ENCODE measurements around the gene EGFR. TPM values are rescaled to one million over a fixed set of nuclear protein-coding genes. Genes with fewer than 3 reads are reported as not detected.
A peak's percentile ranks its signal among the peaks of the same experiment; 100 is the strongest.
"Not testable (repeated sequence)": the region's sequence is repeated elsewhere in the genome, so short reads cannot be mapped to it uniquely, and the experiment has no call there.

The EGFR gene
- total and polyA plus RNA-seq, 12 donors = 7.0 to 111 (median 71.6) TPM

GRCh38 chr7:55162476-55162875, 143.7 kb downstream of the EGFR start:
- TF ChIP-seq POLR2A (IDR thresholded peaks at IDR 0.05) = no peak
- TF ChIP-seq, protein P1, sequence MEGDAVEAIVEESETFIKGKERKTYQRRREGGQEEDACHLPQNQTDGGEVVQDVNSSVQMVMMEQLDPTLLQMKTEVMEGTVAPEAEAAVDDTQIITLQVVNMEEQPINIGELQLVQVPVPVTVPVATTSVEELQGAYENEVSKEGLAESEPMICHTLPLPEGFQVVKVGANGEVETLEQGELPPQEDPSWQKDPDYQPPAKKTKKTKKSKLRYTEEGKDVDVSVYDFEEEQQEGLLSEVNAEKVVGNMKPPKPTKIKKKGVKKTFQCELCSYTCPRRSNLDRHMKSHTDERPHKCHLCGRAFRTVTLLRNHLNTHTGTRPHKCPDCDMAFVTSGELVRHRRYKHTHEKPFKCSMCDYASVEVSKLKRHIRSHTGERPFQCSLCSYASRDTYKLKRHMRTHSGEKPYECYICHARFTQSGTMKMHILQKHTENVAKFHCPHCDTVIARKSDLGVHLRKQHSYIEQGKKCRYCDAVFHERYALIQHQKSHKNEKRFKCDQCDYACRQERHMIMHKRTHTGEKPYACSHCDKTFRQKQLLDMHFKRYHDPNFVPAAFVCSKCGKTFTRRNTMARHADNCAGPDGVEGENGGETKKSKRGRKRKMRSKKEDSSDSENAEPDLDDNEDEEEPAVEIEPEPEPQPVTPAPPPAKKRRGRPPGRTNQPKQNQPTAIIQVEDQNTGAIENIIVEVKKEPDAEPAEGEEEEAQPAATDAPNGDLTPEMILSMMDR (IDR thresholded peaks at IDR 0.05) = no peak
- Histone ChIP-seq H3K9me3 (replicated peaks in 1 of 3) (no peaks in the 10 kb centered on the region), H3K27me3 (no peaks in the 10 kb centered on the region), H3K27ac (no peak overlapping the region), H3K36me3 (replicated peaks in 1 of 2) (peaks cover 0 to 46% of the 10 kb centered on the region in 2 donors), H3K4me3 (no peak overlapping the region), H3K4me1 (replicated peaks in 1 of 2) (no peaks in the 10 kb centered on the region)
- intact Hi-C loops (cut with DNase I) = no loop called here
- WGBS, 4 donors = 82 to 94% (median 89%) methylated on average over 3 of the region's 3 CpGs
- DNase-seq = no peak

- DNase-seq = no peak
- Histone ChIP-seq H3K27me3 (no peaks in the 10 kb centered on the region), H3K9me3 (replicated peaks in 1 of 3) (no peaks in the 10 kb centered on the region), H3K4me1 (replicated peaks in 1 of 2) (no peaks in the 10 kb centered on the region), H3K4me3 (no peak overlapping the region), H3K36me3 (replicated peaks in 1 of 2) (peaks cover 0 to 34% of the 10 kb centered on the region in 2 donors), H3K27ac (no peak overlapping the region)
- WGBS, 4 donors = 88 to 97% (median 93%) methylated on average over 5 to 11 of the region's 11 CpGs
- intact Hi-C loops (cut with DNase I) = no loop called here
- TF ChIP-seq, protein P1 (IDR thresholded peaks at IDR 0.05) = no peak
- no peak for TF ChIP-seq POLR2A (IDR thresholded peaks at IDR 0.05)
Observed at GRCh38 chr7:55163733-55164132, 144.9 kb downstream of the EGFR start.

DNA sequence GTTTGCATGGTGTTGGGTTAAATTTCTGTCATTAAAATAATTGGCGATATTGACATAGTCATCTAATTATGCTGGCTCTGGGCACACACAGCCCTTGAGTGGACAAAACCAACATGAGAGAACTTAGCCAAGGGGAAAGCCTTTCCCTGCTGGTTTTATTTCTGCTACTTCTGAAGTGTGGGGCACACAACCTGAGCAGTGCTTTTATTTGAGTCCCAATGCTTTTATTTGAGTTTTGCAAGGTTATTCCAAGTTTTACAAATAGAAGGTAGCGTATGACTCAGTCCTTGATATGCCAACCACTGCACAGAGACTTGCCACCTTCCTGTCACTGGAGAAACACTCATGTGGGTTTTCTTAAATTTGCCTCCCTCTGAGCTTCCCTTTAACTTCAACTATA, 145.7 kb downstream of the EGFR start:
- TF ChIP-seq POLR2A (IDR thresholded peaks at IDR 0.05) = no peak
- TF ChIP-seq, protein P1 (IDR thresholded peaks at IDR 0.05) = no peak
- no peaks in the 10 kb centered on the region for H3K4me1 ChIP-seq (replicated peaks in 1 of 2)
- H3K27ac ChIP-seq = no peak overlapping the region
- DNase-seq = no peak
- intact Hi-C loops (cut with DNase I) = no loop called here
- no peak overlapping the region for H3K4me3 ChIP-seq
- no peaks in the 10 kb centered on the region for H3K27me3 ChIP-seq
- whole genome bisulfite sequencing, 4 donors = 65 to 75% (median 74%) methylated on average over 2 of the region's 2 CpGs
- peaks cover 0 to 28% of the 10 kb centered on the region in 2 donors for H3K36me3 ChIP-seq (replicated peaks in 1 of 2)
- H3K9me3 ChIP-seq (replicated peaks in 1 of 3) = no peaks in the 10 kb centered on the region

DNA sequence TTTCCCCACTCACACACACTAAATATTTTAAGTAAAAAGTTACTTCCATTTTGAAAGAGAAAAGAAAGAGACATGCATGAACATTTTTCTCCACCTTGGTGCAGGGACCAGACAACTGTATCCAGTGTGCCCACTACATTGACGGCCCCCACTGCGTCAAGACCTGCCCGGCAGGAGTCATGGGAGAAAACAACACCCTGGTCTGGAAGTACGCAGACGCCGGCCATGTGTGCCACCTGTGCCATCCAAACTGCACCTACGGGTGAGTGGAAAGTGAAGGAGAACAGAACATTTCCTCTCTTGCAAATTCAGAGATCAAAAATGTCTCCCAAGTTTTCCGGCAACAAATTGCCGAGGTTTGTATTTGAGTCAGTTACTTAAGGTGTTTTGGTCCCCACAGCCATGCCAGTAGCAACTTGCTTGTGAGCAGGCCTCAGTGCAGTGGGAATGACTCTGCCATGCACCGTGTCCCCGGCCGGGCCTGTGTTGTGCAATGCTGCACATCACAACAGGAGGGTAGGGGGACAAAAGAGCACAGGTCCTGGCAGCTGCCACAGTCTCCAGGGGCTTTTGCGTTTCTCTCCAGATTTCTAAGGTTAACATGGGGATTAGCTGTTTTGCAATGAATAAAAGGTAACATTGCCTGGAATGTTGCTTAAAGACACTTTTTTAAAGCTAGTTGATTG, 146.5 kb downstream of the EGFR start:
- peaks cover 0 to 23% of the 10 kb centered on the region in 2 donors for H3K36me3 ChIP-seq (replicated peaks in 1 of 2)

GRCh38 chr7:55167296-55167695, 148.5 kb downstream of the EGFR start:
- H3K4me1 ChIP-seq (replicated peaks in 1 of 2); intact Hi-C loops (cut with DNase I); H3K27me3 ChIP-seq; H3K4me3 ChIP-seq; H3K27ac ChIP-seq; H3K9me3 ChIP-seq (replicated peaks in 1 of 3): not testable (repeated sequence)
- peak in 1 of 7 donors; percentile 46 for DNase-seq
- WGBS, 4 donors = 85 to 97% (median 94%) methylated on average over 4 of the region's 4 CpGs
- peaks cover 0 to 34% of the 10 kb centered on the region in 2 donors for H3K36me3 ChIP-seq (replicated peaks in 1 of 2)

More for the DNA sequence above, 146.5 kb downstream of the EGFR start:
- Histone ChIP-seq H3K4me1 (replicated peaks in 1 of 2) (no peaks in the 10 kb centered on the region), H3K27ac (no peak overlapping the region), H3K9me3 (replicated peaks in 1 of 3) (no peaks in the 10 kb centered on the region), H3K4me3 (no peak overlapping the region), H3K27me3 (no peaks in the 10 kb centered on the region)
- 87 to 95% (median 89%) methylated on average over 12 to 13 of the region's 13 CpGs for whole genome bisulfite sequencing, 4 donors
- DNase-seq = peak in 1 of 7 donors; percentile 37
- intact Hi-C loops (cut with DNase I) = no loop called here
- TF ChIP-seq, protein P1 (IDR thresholded peaks at IDR 0.05) = no peak
- TF ChIP-seq POLR2A (IDR thresholded peaks at IDR 0.05) = no peak

All from adrenal gland (tissue), 12 donors.